ENCODE data around the gene PCNT. TPM values are rescaled to one million over a fixed set of nuclear protein-coding genes. Genes with fewer than 3 reads are reported as not detected.

The PCNT gene
- total and polyA plus RNA-seq, 9 of the 15 experiments (the other 6 are each of a cell fraction or from before 2014, with no cell fraction given), result 9.1 to 53.5 (median 31.3) TPM

DNA sequence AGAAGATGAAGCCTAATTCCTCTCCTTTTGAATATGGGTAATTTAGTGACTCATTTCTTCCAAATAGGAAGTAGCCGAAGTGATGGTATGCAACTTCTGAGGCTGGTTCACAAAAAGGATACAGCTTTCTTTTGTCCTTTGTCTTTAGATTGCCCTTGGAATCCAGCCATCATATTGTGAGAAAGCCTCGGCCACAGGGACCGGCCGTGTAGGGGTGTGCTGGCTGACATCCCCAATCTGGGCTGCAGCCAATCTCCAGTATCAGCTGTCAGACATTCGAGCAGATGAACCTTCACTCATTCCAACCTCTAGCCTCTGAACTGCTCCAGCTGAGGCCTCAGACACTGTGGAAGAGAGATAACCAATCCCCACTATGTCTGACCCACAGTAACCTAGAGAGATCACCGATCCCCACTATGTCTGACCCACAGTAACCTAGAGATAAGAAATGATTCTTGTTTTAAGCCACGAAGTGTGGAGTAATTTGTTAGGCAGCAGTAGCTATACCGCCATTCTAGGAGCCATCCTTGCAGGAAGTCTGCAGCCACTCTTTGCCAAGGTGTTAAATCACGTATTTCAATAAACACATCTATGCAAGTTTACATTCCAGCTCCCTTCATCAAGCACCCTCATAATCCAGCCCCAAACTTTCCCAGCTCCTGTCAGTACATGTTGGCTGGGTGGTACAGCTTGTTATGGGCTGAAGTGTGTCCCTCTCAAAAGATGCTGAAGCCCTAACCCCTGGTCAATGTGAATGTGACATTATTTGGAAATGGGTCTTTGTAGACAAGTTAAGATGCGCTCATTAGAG is 131.8 kb downstream of the PCNT start (continued):
- peak; percentile 64 to 91; a peak in 2 of 4 replicates for TF ChIP-seq SIN3A (IDR thresholded peaks at IDR 0.05; ENCODE audit: borderline replicate concordance in 2 of 2, control insufficient read depth in 1 of 2, low read depth in 2 of 2, low read length in 2 of 2)
- TF ChIP-seq, protein P1, sequence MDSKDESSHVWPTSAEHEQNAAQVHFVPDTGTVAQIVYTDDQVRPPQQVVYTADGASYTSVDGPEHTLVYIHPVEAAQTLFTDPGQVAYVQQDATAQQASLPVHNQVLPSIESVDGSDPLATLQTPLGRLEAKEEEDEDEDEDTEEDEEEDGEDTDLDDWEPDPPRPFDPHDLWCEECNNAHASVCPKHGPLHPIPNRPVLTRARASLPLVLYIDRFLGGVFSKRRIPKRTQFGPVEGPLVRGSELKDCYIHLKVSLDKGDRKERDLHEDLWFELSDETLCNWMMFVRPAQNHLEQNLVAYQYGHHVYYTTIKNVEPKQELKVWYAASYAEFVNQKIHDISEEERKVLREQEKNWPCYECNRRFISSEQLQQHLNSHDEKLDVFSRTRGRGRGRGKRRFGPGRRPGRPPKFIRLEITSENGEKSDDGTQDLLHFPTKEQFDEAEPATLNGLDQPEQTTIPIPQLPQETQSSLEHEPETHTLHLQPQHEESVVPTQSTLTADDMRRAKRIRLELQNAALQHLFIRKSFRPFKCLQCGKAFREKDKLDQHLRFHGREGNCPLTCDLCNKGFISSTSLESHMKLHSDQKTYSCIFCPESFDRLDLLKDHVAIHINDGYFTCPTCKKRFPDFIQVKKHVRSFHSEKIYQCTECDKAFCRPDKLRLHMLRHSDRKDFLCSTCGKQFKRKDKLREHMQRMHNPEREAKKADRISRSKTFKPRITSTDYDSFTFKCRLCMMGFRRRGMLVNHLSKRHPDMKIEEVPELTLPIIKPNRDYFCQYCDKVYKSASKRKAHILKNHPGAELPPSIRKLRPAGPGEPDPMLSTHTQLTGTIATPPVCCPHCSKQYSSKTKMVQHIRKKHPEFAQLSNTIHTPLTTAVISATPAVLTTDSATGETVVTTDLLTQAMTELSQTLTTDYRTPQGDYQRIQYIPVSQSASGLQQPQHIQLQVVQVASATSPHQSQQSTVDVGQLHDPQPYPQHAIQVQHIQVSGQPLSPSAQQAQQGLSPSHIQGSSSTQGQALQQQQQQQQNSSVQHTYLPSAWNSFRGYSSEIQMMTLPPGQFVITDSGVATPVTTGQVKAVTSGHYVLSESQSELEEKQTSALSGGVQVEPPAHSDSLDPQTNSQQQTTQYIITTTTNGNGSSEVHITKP (IDR thresholded peaks at IDR 0.05; ENCODE audit: partially characterized antibody), result peak; percentile 72
- TF ChIP-seq, protein P2, sequence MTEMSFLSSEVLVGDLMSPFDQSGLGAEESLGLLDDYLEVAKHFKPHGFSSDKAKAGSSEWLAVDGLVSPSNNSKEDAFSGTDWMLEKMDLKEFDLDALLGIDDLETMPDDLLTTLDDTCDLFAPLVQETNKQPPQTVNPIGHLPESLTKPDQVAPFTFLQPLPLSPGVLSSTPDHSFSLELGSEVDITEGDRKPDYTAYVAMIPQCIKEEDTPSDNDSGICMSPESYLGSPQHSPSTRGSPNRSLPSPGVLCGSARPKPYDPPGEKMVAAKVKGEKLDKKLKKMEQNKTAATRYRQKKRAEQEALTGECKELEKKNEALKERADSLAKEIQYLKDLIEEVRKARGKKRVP (CRISPR knock-in tag; IDR thresholded peaks at IDR 0.05), result 0 out of 2 replicates have a peak, but pooled peaks have one; percentile 31
- no peak for TF ChIP-seq BDP1 (IDR thresholded peaks at IDR 0.05; ENCODE audit: insufficient read depth, insufficient read length)
- peak; percentile 100 for TF ChIP-seq SMAD4 (CRISPR knock-in tag; conservative IDR thresholded peaks at IDR 0.05)
- TF ChIP-seq TRIM28 (IDR thresholded peaks at IDR 0.05), result no peak; the same call in 1 of the 2 replicates
- TF ChIP-seq SMARCE1 (IDR thresholded peaks at IDR 0.05), result peak; percentile 58
- TF ChIP-seq HMGN3 (IDR thresholded peaks at IDR 0.05; ENCODE audit: borderline replicate concordance, extremely low read depth, insufficient read length, low read depth, low read length), result no peak
- peak; percentile 35 for TF ChIP-seq NEUROD1 (IDR thresholded peaks at IDR 0.05; ENCODE audit: borderline replicate concordance, low read depth, low read length, partially characterized antibody)
- peak; percentile 89 to 97 for TF ChIP-seq TBL1XR1 (IDR thresholded peaks at IDR 0.05; ENCODE audit: low read length in 2 of 2)
- TF ChIP-seq, protein P3, sequence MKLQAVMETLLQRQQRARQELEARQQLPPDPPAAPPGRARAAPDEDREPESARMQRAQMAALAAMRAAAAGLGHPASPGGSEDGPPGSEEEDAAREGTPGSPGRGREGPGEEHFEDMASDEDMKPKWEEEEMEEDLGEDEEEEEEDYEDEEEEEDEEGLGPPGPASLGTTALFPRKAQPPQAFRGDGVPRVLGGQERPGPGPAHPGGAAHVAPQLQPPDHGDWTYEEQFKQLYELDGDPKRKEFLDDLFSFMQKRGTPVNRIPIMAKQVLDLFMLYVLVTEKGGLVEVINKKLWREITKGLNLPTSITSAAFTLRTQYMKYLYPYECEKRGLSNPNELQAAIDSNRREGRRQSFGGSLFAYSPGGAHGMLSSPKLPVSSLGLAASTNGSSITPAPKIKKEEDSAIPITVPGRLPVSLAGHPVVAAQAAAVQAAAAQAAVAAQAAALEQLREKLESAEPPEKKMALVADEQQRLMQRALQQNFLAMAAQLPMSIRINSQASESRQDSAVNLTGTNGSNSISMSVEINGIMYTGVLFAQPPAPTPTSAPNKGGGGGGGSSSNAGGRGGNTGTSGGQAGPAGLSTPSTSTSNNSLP (IDR thresholded peaks at IDR 0.05; ENCODE audit: borderline replicate concordance, low read depth, low read length), result peak; percentile 29; the same call in 1 of the 2 replicates
- TF ChIP-seq, protein P4, sequence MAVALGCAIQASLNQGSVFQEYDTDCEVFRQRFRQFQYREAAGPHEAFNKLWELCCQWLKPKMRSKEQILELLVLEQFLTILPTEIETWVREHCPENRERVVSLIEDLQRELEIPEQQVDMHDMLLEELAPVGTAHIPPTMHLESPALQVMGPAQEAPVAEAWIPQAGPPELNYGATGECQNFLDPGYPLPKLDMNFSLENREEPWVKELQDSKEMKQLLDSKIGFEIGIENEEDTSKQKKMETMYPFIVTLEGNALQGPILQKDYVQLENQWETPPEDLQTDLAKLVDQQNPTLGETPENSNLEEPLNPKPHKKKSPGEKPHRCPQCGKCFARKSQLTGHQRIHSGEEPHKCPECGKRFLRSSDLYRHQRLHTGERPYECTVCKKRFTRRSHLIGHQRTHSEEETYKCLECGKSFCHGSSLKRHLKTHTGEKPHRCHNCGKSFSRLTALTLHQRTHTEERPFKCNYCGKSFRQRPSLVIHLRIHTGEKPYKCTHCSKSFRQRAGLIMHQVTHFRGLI (CRISPR knock-in tag; IDR thresholded peaks at IDR 0.05), result 0 out of 2 replicates have a peak, but pooled peaks have one; percentile 29
- TF ChIP-seq, protein P5, sequence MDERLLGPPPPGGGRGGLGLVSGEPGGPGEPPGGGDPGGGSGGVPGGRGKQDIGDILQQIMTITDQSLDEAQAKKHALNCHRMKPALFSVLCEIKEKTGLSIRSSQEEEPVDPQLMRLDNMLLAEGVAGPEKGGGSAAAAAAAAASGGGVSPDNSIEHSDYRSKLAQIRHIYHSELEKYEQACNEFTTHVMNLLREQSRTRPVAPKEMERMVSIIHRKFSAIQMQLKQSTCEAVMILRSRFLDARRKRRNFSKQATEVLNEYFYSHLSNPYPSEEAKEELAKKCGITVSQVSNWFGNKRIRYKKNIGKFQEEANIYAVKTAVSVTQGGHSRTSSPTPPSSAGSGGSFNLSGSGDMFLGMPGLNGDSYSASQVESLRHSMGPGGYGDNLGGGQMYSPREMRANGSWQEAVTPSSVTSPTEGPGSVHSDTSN (CRISPR knock-in tag; IDR thresholded peaks at IDR 0.05; ENCODE audit: low read depth), result no peak
- TF ChIP-seq, protein P5 (tag; conservative IDR thresholded peaks at IDR 0.05; ENCODE audit: low read depth), result peak; percentile 68
